NCI-H2227 treated with DMSO at 0.1 percent for 48 hours (cell line): ENCODE measurements around the gene SENP1.

Experiments
- DNase-seq: peaks from one replicate; lab custom pipeline; 2025; lab: John Stamatoyannopoulos, UW

The SENP1 gene

DNA sequence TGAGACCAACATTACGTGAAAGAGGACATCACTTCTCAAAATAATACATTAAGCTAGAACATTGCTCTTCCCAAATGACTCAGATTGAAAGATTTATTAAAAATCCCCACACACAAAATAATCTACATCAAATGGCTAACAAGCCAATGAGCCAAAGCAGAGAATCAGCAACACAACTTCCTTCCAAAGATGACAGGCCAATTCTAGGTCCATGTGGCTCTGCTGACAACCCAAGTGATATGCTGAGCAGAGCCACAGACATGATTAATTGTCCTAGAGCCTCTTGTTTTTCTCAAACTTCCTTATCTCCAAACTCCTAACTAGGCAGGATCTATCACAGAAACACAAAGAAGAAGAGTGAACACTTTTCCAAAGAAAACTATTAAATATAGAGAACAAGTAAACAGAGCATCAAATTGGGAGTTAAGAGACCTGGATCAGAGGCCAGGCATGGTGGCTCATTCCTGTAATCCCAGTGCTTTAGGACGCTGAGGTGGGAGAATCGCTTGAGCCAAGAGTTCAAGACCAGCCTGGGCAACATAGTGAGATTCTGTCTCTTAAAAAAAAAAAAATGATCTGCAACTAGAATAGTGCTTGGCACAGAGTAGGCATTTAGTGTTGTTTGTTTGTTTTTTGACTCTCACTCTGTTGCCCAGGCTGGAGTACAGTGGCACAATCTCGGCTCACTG, 38.5 kb downstream of the SENP1 start:
- DNase-seq, result no peak

DNA sequence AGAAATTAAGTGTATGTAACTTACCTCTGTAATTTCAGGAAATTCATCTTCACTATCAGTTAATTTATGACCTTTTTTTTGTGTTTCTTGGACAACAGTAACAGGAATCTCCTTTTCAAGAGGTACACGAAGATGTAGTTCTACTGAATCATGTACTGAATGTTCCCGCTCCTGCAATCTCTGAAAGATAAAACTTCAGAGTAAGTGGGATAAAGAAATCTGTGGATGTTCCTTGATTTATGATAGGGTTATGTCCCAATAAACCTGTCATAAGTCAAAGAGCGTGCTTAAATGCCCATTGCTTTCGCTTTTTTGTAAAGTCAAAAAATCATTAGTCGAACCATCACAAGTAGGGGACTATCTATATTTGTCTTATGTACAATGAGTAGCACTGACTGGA, 40.8 kb downstream of the SENP1 start:
- DNase-seq, result no peak

DNA sequence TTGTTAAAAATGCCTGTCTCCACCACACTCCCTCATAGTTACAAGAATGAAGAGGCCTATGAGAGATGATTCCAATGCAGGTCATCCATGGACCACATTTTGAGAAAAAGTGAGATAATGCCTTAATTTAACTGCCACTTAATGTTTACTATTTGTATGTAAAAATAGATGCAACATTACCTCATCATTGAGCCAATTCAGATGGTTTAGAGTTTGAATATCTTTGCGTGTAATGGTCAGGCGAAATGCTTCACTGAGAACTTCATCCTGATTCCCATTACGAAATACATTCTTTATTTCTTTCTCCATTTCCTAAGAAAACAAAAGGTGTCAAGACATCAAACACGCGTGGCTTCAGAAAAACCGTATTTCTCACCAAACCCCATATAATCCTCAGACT, 42.3 kb downstream of the SENP1 start:
- DNase-seq, result no peak

DNA sequence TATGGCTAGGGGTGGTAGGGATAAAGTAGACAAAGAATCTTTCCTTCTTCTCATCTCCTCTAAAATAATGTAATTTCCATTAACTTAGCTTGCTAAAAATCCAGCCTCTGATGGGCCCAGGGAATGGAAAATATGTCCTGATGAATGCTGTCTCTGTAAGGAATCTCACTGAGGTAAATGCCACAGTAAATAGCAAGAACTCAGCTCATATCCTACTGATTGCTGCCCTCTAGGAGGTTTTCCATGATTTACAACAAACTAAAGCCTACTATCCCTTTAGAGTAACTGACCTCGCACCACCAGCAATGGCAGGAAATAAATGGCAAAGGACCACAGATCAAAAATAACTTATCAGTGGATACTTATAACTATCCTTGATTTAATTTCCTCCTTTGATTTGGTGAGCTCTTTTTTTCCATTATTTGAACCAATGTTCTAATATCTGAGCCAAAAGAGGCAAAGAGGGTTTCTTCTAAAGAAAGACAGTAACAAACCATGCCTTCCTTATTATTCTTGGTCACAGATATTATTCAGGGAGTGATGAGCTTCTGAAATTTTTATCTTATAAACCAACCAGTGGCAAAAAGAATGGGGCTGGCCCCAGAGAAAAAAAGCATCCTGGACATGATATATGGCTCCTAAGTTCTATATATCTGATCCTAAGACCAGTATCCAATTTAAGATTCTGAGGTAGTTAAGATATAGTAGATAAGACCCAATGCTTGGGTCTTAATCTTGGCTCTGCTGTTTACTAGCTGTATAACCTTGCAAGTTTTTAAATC, 43.8 kb downstream of the SENP1 start:
- no peak for DNase-seq

DNA sequence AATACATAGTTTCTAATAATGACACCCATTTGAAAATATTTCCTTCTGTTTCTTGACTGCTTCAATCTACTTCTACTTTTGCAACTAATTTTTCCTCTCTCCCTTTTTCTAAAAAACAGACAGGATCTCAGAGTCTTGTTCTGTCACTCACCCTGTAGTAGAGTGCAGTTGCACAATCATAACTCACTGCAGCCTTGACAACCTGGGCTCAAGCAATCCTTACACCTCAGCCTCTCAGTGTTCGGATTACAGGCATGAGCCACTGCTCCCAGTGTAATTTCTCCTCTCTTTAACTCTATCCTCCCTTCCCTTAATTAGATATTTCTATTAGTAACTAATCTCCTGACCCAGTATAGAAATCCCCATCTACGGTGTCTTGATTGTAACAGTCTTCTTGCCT, 45.4 kb downstream of the SENP1 start:
- no peak for DNase-seq

GRCh38 chr12:48058771-48059170, 47.1 kb downstream of the SENP1 start:
- DNase-seq, result no peak

DNA sequence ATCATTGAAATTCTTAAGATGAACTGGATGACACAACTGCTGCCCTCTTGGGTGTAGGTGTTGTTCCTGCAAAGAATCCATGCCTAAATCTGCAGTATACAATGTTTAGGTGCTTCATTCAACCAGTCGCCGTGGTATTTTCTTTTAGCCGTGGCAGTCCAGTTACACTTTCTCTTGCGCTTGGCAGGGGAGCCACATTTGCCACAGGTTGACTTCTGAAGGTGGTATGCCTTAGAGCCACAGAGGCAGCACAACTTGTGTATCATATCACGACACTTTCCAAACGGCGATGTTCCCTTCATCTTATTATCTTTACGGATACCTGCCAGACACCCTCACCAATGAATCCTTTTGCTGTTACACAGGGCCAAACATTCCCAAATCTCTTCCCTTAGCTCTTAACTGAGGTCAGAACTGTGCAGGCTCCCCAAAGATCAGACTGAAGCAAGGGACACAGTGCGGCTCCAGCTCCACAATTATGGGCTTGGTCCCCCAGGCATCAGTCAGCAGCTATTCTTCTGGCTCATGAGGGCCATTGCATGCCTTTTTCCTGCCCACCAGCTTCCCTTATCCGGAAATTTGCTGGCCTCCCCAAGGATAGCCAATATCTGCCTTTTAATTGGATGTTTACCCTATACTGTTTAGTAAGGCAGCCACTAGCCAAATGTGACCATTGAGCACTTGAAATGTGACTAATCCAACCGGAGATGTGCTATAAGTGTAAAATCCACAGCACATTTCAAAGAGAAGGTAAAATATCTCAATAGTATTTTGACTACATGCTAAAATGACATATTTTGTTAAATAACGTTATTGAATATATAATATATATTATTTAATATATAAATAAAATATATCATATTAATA, 50.7 kb downstream of the SENP1 start:
- DNase-seq, result no peak

- no peak for DNase-seq
Measured at GRCh38 chr12:48053883-48054282, 52.0 kb downstream of the SENP1 start.

- no peak for DNase-seq
Measured at GRCh38 chr12:48053122-48053521, 52.8 kb downstream of the SENP1 start.

GRCh38 chr12:48051681-48052080, 54.2 kb downstream of the SENP1 start:
- DNase-seq, result no peak

DNA sequence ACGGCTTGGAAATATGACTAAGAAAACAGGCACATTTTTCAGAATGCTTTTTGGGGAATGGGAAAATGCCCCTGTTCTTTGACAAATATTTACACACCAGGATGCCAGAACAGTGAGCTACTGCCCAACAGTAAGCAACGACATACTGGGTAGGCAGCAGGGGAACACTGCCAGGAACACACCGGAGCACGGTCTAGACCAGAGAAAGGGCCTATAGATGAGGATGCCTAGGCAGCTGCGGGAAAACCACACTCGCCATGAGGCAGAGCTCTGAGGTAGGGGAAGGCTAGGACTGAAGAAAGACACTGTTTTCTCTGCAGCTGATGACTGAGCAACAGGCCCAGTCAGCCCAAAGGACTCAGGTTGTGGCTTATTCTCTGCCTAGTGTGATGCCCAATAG, 55.7 kb downstream of the SENP1 start:
- DNase-seq, result no peak

DNA sequence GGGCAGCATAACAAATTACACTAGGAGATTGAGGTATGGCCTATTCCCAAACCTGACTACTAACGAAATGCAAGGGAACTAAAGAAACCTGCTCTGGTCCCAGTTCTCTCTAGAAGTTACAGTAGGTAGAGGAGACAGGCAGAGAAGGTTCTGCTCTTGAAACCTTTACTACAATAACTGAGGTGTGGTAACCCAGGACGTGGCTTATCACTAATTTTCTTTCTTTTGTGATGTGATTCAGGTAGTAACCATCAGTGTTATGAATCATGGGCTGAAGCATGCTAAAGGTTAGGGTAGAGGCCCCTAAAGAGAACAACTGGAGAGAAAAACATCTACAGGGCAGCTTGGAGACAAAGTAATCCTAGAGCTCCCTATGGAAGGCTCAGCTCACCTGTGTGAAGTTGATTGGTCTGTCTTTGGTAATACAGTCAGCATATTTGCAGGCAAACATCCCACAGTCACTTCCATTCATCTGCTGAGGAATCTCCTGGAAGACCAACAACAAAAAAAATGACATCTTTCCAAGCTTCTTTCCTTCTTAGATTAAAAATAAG, 59.8 kb downstream of the SENP1 start:
- DNase-seq, result no peak

GRCh38 chr12:48045061-48045846, 60.6 kb downstream of the SENP1 start:
- no peak for DNase-seq

- no peak for DNase-seq
Measured at GRCh38 chr12:48044396-48044795, 61.5 kb downstream of the SENP1 start.

DNA sequence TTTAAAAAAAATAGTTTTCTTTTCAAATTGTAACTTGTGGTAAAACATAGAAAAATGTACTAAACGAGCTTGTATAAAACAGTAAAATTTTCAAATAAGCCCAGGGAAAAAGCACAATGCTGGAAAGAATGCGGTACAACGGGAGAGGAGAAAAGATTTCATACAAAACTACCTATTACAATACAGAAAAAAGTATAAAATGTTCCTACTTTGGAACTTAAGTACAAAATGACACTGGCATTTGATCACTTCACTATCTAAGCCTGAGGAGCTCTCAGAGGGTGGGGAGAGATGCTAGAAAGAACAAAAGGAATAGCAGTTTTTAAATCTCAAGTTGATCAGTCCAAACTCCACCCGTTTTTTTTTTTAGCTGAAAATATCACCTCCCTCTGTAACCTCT, 62.1 kb downstream of the SENP1 start:
- no peak for DNase-seq

- DNase-seq, result no peak
Measured at GRCh38 chr12:48041591-48042423, 64.1 kb downstream of the SENP1 start.

GRCh38 chr12:48040354-48040753, 65.5 kb downstream of the SENP1 start:
- no peak for DNase-seq

DNA sequence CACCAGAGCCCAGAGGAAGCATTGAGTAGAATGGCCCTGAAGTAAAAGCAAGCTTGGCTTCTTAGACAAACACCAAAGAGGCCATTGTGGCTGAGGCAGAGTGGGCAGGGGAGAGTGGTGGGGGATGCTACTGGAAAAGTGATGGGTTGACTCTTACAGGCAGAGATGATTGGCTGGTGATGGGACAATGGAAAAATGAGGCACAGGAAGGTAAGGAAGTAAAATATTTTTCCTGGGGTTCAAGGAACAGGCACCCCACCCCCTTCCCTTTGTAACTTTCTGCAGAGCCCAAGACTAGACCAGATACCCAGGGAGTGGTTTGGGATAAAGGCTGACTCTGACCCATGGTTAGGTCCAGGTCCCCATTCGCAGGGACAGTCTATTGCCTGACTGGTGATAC, 66.7 kb downstream of the SENP1 start:
- DNase-seq, result no peak

- no peak for DNase-seq
Measured at GRCh38 chr12:48038085-48038484, 67.8 kb downstream of the SENP1 start.

GRCh38 chr12:48037267-48037915, 68.5 kb downstream of the SENP1 start:
- no peak for DNase-seq
